ENCODE measurements around the gene NFE2L1. TPM values are rescaled to one million over a fixed set of nuclear protein-coding genes. Genes with fewer than 3 reads are reported as not detected.

Gene NFE2L1
- total and polyA plus RNA-seq, 9 of the 15 experiments (the other 6 are each of a cell fraction or from before 2014, with no cell fraction given), result 2.0 to 68.6 (median 39.7) TPM

GRCh38 chr17:48002266-48002915 is 45.8 kb upstream of the NFE2L1 start (continued):
- TF ChIP-seq, protein P1, sequence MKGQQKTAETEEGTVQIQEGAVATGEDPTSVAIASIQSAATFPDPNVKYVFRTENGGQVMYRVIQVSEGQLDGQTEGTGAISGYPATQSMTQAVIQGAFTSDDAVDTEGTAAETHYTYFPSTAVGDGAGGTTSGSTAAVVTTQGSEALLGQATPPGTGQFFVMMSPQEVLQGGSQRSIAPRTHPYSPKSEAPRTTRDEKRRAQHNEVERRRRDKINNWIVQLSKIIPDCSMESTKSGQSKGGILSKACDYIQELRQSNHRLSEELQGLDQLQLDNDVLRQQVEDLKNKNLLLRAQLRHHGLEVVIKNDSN (CRISPR knock-in tag; IDR thresholded peaks at IDR 0.05), result no peak
- TF ChIP-seq, protein P2, sequence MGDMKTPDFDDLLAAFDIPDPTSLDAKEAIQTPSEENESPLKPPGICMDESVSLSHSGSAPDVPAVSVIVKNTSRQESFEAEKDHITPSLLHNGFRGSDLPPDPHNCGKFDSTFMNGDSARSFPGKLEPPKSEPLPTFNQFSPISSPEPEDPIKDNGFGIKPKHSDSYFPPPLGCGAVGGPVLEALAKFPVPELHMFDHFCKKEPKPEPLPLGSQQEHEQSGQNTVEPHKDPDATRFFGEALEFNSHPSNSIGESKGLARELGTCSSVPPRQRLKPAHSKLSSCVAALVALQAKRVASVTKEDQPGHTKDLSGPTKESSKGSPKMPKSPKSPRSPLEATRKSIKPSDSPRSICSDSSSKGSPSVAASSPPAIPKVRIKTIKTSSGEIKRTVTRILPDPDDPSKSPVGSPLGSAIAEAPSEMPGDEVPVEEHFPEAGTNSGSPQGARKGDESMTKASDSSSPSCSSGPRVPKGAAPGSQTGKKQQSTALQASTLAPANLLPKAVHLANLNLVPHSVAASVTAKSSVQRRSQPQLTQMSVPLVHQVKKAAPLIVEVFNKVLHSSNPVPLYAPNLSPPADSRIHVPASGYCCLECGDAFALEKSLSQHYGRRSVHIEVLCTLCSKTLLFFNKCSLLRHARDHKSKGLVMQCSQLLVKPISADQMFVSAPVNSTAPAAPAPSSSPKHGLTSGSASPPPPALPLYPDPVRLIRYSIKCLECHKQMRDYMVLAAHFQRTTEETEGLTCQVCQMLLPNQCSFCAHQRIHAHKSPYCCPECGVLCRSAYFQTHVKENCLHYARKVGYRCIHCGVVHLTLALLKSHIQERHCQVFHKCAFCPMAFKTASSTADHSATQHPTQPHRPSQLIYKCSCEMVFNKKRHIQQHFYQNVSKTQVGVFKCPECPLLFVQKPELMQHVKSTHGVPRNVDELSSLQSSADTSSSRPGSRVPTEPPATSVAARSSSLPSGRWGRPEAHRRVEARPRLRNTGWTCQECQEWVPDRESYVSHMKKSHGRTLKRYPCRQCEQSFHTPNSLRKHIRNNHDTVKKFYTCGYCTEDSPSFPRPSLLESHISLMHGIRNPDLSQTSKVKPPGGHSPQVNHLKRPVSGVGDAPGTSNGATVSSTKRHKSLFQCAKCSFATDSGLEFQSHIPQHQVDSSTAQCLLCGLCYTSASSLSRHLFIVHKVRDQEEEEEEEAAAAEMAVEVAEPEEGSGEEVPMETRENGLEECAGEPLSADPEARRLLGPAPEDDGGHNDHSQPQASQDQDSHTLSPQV (IDR thresholded peaks at IDR 0.05), result peak; percentile 95
- peak; percentile 65; the same call in 1 of the 2 replicates for TF ChIP-seq ZNF175 (CRISPR knock-in tag; IDR thresholded peaks at IDR 0.05; ENCODE audit: low read depth)
- no peak for TF ChIP-seq FOXJ2 (tag; IDR thresholded peaks at IDR 0.05)
- TF ChIP-seq NR2C2 (CRISPR knock-in tag; IDR thresholded peaks at IDR 0.05), result no peak
- TF ChIP-seq NR2C2 (tag; IDR thresholded peaks at IDR 0.05), result peak; percentile 59; the same call in 1 of the 2 replicates
- peak; percentile 16; the same call in 1 of the 2 replicates for TF ChIP-seq PHF8 (IDR thresholded peaks at IDR 0.05; ENCODE audit: borderline replicate concordance, low read length)
- TF ChIP-seq POLR2AphosphoS2 (IDR thresholded peaks at IDR 0.05; ENCODE audit: low read length), result no peak
- 0 out of 2 replicates have a peak, but pooled peaks have one; percentile 35 for TF ChIP-seq ATF6 (CRISPR knock-in tag; IDR thresholded peaks at IDR 0.05)
- TF ChIP-seq EP300 (IDR thresholded peaks at IDR 0.05; ENCODE audit: low read length), result no peak; the same call in 1 of the 2 replicates
- TF ChIP-seq ZNF780A (CRISPR knock-in tag; IDR thresholded peaks at IDR 0.05), result no peak
- TF ChIP-seq HNRNPL (IDR thresholded peaks at IDR 0.05; ENCODE audit: low read depth, low read length), result no peak
- TF ChIP-seq E2F5 (CRISPR knock-in tag; IDR thresholded peaks at IDR 0.05), result no peak
- no peak for TF ChIP-seq POLR3G (IDR thresholded peaks at IDR 0.05; ENCODE audit: extremely low read depth, insufficient read length, insufficient replicate concordance)
- TF ChIP-seq SMARCA5 (IDR thresholded peaks at IDR 0.05), result peak; percentile 59; the same call in 1 of the 2 replicates
- TF ChIP-seq MAFG (tag; conservative IDR thresholded peaks at IDR 0.05), result peak; percentile 97
- TF ChIP-seq ZKSCAN1 (IDR thresholded peaks at IDR 0.05; ENCODE audit: low read depth, low read length), result no peak
- no peak for TF ChIP-seq SAFB2 (IDR thresholded peaks at IDR 0.05; ENCODE audit: borderline replicate concordance, low read depth, low read length, severe bottlenecking)
- TF ChIP-seq TRIM24 (IDR thresholded peaks at IDR 0.05), result 0 out of 4 replicates have a peak, but pooled peaks of 1 of the 2 experiments have one; percentile 26
- peak; percentile 97 for TF ChIP-seq ZNF316 (IDR thresholded peaks at IDR 0.05)
- peak; percentile 64; the same call in 1 of the 2 replicates for TF ChIP-seq ELF4 (CRISPR knock-in tag; IDR thresholded peaks at IDR 0.05)
